IPS-18a (cell line): ENCODE data around the gene CAMSAP2.
A peak's percentile ranks its signal among the peaks of the same experiment; 100 is the strongest.

Experiments
- H3K27ac ChIP-seq: one replicate; pipeline ENCODE4 v1.5.1; 2013; ENCODE audit warnings: low read length
- H3K27me3 ChIP-seq: one replicate; pipeline ENCODE4 v1.6.1; 2013; ENCODE audit warnings: mild to moderate bottlenecking, low read length; ENCODE audit not compliant: control insufficient read depth, insufficient read depth
- H3K36me3 ChIP-seq: one replicate; pipeline ENCODE4 v1.6.1; 2013; ENCODE audit warnings: low read depth, low read length; ENCODE audit not compliant: control insufficient read depth
- H3K4me1 ChIP-seq: one replicate; pipeline ENCODE4 v1.6.1; 2013; ENCODE audit warnings: low read depth, low read length; ENCODE audit not compliant: control insufficient read depth
- H3K4me3 ChIP-seq: one replicate; pipeline ENCODE4 v1.5.1; 2013; ENCODE audit warnings: low read length
- H3K9ac ChIP-seq: one replicate; pipeline ENCODE4 v1.6.1; 2013; ENCODE audit warnings: mild to moderate bottlenecking, low read length, moderate library complexity
- H3K9me3 ChIP-seq: one replicate; pipeline ENCODE4 v1.6.1; 2013; ENCODE audit warnings: low read depth, low read length; ENCODE audit not compliant: control insufficient read depth

CAMSAP2 gene

DNA sequence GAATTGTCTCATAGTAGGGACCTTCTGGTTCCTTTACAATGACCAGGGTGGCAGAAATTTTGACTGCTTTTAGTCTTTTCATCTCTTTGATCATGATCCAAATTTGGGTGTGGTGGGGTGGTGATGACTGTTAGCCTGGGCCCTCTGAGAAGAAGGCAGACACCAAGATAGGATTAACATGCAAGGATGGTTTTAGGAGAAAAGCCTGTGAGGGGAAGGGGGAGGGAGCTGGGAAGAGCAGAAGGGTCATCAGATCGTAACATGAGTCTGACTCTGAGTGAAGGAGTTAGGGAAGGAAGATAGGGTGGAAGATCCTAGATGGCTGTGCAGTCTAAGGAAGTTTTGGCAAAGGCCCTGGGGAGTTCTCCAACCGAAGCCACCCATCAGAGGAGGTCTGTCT is 28.5 kb upstream of the CAMSAP2 start:
- H3K27ac ChIP-seq, result no peak overlapping the region
- no peak overlapping the region for H3K9ac ChIP-seq
- H3K27me3 ChIP-seq, result no peaks in the 10 kb centered on the region
- no peak overlapping the region for H3K4me3 ChIP-seq
- no peaks in the 10 kb centered on the region for H3K9me3 ChIP-seq
- no peaks in the 10 kb centered on the region for H3K4me1 ChIP-seq
- H3K36me3 ChIP-seq, result no peaks in the 10 kb centered on the region

DNA sequence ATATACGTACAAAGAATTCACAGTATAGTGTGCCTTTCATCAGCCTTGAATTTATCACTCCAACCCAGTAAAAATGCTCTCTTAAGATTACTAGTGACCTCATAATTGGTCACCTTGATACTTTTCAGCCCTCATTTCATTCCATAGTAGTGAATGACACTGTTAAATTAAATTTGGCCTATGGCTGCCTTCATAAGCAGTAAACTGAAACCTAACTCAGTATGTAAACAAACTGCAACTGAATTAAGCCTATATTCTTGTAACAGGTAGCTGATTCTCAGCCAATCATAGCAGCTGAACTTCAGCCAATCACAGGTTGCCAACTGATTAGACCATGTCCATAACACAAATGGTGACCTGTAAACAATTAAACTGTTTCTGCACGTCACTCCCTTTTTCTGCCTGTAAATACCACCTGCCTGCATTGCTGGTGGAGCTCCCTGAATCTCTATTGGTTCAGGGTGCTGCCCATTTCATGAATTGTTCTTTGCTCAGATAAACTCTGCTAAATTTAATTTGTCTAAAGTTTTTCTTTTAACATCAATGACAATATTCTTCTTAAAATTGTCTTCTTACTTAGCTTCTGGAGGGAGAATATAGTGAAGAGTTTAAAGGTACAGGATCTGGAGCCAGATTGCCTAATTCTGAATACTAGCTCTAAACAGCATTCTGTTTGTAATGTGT is 24.0 kb upstream of the CAMSAP2 start:
- Histone ChIP-seq H3K4me3 (no peak overlapping the region), H3K27me3 (no peaks in the 10 kb centered on the region), H3K9me3 (no peaks in the 10 kb centered on the region), H3K4me1 (no peaks in the 10 kb centered on the region), H3K27ac (no peak overlapping the region), H3K36me3 (no peaks in the 10 kb centered on the region), H3K9ac (no peak overlapping the region)

DNA sequence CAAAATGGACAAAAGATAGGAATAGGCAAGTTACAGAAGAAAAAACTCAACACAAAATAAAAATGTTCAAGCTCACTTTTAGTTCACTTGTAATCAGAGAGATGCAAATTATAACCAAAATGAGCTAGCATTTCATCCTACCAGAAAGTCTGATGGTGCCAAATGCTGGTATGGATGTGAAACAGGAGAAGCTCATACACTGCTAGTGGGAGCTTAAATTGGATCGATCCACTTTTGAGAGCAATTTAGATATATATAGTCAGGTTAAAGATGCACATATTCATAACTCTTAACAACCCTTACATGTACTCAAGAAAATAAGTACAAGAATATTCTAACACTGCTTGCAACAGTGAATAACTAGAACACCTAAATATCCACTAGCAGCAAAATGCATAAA is 18.5 kb upstream of the CAMSAP2 start:
- no peak overlapping the region for H3K27ac ChIP-seq
- H3K36me3 ChIP-seq, result no peaks in the 10 kb centered on the region
- no peaks in the 10 kb centered on the region for H3K9me3 ChIP-seq
- H3K4me1 ChIP-seq, result no peaks in the 10 kb centered on the region
- H3K27me3 ChIP-seq, result no peaks in the 10 kb centered on the region
- H3K9ac ChIP-seq, result no peak overlapping the region
- no peak overlapping the region for H3K4me3 ChIP-seq

DNA sequence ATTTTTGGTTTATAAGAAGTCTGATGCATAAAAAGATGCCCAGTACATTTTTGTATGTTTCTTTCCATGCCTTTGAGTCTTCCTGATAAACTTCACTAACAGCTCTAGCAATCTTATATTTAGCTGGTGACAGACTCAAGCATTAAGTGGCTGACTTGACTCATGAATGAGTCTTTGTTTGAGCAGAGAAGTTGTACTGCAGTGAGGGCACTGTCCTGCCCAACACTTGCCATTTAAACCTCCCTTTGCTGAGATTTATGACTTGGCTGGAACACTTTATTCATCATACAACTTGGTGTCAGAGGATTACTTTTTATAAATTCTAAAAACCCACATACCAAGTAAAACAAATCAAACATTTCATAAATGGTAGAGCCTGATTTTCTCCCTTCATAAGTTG is 14.6 kb upstream of the CAMSAP2 start:
- H3K9me3 ChIP-seq, result no peaks in the 10 kb centered on the region
- no peak overlapping the region for H3K27ac ChIP-seq
- no peak overlapping the region for H3K9ac ChIP-seq
- H3K4me1 ChIP-seq, result no peaks in the 10 kb centered on the region
- H3K36me3 ChIP-seq, result no peaks in the 10 kb centered on the region
- H3K4me3 ChIP-seq, result no peak overlapping the region
- H3K27me3 ChIP-seq, result no peaks in the 10 kb centered on the region

DNA sequence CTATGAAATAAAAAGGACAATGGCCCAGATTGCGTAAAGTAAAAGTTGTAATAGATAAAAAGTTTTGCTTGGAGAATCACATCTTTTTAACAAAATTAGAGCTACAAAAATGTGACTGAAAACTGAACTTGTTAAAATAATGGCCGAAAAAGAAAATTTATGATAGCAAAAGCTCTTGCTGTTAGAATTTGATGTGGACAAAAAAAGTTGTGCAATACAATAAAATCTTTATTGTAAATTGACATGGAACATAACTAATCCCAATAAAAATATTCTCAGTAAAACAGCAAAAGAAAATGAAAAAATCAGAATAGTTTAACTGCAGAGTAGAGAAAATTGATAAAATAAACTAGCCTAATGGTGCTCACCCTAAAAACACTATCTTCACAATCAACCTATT is 11.4 kb upstream of the CAMSAP2 start:
- Histone ChIP-seq H3K9me3 (no peaks in the 10 kb centered on the region), H3K27ac (no peak overlapping the region), H3K9ac (no peak overlapping the region), H3K4me1 (peaks cover 1% of the 10 kb centered on the region), H3K4me3 (no peak overlapping the region), H3K36me3 (no peaks in the 10 kb centered on the region), H3K27me3 (peaks cover 6% of the 10 kb centered on the region)

DNA sequence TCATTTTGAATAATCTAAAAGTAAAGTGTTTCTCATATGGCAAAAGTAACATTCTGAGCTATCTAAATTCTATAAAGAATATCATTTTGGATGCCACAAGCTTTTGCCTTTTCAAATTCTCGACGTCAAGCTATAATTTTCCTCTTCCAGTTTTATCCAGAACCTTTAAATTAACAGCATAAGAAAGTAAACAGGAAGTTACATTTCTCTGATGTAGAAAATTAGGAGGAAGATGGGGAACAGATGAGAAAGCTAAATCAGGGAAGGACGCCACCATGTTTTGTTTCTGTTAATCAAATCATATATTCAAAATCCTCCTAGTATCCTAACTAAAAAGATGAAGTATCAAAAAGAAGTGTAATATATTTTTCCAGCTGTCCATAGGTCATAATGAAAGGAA is 8.8 kb upstream of the CAMSAP2 start:
- H3K4me1 ChIP-seq, result peaks cover 6% of the 10 kb centered on the region
- no peaks in the 10 kb centered on the region for H3K9me3 ChIP-seq
- no peak overlapping the region for H3K4me3 ChIP-seq
- H3K27ac ChIP-seq, result no peak overlapping the region
- H3K9ac ChIP-seq, result no peak overlapping the region
- no peaks in the 10 kb centered on the region for H3K36me3 ChIP-seq
- H3K27me3 ChIP-seq, result peaks cover 6% of the 10 kb centered on the region

DNA sequence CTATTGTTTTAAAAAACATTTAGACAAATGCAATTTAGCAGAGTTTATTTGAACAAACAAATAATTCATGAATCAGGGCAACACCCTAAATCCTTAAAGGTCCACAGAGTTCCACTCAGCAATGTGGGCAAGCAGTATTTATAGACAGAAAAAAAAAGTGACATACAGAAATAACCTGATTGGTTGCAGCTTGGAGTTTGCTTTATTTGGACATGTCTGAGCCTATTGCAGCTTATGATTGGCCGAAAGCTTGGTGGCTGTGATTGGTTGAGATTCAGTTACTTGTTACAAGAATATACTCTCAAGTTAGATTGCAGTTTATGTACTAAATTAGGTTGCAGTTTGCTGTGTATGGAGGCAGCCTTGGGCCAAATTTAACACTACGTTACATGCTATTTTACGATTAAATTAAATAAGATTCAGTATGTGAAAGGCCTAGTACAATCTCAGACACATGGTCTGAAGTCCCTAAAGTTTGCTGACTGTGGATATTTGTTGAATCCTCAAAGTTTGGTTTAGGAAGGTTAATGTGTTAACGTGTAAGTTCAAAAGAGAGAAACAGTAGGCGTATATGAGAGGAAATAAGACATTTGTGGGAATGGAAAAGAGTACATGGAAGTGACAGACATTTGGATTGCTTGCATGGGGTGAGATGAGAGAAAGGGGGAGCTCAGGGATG is 6.9 kb upstream of the CAMSAP2 start:
- Histone ChIP-seq H3K36me3 (no peaks in the 10 kb centered on the region), H3K27ac (no peak overlapping the region), H3K4me3 (no peak overlapping the region), H3K9ac (no peak overlapping the region), H3K27me3 (peaks cover 6% of the 10 kb centered on the region), H3K9me3 (no peaks in the 10 kb centered on the region), H3K4me1 (peaks cover 6% of the 10 kb centered on the region)

DNA sequence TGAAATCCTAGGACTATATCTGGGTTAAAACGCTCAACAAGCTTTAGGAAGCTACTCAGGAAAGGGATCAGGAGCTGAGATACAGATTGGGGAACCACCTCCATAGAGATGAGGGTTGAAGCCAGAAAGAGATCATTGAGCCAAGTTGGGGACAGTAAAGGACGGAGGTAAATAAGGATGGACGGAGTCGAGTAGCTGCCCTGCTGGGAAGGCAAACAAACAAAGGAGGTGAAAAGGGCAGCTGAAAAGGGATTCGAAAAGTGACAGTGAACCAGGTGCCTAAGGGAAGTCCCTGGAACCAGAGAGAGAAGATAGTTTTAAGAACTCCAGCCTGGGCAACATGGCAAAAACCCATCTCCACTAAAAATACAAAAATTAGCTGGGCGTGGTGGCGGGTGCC is 6.3 kb upstream of the CAMSAP2 start:
- H3K9ac ChIP-seq, result no peak overlapping the region
- no peaks in the 10 kb centered on the region for H3K9me3 ChIP-seq

DNA sequence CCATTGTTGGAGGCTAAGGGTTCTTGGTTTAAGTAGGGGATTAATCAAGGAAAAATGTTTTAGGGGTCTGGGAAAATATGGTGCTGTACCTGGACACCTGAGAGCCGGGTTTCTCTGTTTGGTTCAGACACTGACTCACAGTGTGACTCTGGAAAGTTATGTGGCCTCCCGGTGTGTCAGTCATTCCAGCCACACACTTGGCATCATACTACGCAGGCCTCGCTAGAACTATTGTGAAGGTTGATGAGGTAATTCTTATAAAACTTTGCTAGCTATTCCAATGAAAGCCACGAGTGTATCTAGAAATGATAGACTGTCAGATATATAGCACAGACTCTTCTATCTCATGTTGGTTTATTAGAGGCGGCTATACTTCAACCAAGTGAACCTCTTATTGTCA is 4.8 kb upstream of the CAMSAP2 start:
- no peaks in the 10 kb centered on the region for H3K36me3 ChIP-seq
- peaks cover 10% of the 10 kb centered on the region for H3K4me1 ChIP-seq
- H3K27me3 ChIP-seq, result peaks cover 16% of the 10 kb centered on the region
- no peak overlapping the region for H3K9ac ChIP-seq
- H3K27ac ChIP-seq, result no peak overlapping the region
- H3K9me3 ChIP-seq, result no peaks in the 10 kb centered on the region
- no peak overlapping the region for H3K4me3 ChIP-seq

More for the DNA sequence above, 6.3 kb upstream of the CAMSAP2 start:
- peaks cover 6% of the 10 kb centered on the region for H3K4me1 ChIP-seq
- H3K27ac ChIP-seq, result no peak overlapping the region
- no peaks in the 10 kb centered on the region for H3K36me3 ChIP-seq
- peaks cover 8% of the 10 kb centered on the region for H3K27me3 ChIP-seq
- no peak overlapping the region for H3K4me3 ChIP-seq

DNA sequence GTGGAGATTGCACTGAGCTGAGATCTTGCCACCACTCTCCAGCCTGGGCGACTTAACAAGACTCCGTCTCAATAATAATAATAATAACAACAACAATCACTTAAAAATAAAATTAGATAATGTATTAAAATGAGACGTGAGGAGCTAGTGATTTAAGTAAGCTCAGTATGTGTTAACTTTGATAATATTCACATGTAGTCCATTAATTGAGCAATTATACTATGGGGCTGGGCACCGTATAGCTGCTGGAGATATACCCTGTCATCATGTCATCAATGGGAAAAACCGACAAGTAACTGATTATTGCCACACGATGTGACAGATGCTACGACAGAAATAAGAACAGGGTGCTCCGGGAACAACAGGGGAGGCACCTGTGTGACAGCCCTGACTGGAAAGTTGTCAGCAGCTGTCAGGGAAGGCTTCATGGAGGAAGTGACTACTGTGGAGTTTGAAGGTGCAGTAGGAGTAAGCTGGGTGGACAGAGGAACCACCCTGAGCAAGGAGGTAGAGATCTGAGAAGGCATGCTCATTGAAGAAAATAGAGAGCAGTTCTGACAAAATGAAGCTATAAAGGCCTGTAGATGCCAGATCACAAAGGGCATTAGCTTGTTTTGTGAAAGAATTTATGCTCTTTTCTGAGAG is 924 bp upstream of the CAMSAP2 start:
- Histone ChIP-seq H3K4me1 (peaks cover 19% of the 10 kb centered on the region), H3K4me3 (peak overlapping the region; percentile 55), H3K27me3 (peaks cover 10% of the 10 kb centered on the region), H3K9me3 (no peaks in the 10 kb centered on the region), H3K36me3 (no peaks in the 10 kb centered on the region), H3K9ac (peak overlapping the region; percentile 14), H3K27ac (no peak overlapping the region)

DNA sequence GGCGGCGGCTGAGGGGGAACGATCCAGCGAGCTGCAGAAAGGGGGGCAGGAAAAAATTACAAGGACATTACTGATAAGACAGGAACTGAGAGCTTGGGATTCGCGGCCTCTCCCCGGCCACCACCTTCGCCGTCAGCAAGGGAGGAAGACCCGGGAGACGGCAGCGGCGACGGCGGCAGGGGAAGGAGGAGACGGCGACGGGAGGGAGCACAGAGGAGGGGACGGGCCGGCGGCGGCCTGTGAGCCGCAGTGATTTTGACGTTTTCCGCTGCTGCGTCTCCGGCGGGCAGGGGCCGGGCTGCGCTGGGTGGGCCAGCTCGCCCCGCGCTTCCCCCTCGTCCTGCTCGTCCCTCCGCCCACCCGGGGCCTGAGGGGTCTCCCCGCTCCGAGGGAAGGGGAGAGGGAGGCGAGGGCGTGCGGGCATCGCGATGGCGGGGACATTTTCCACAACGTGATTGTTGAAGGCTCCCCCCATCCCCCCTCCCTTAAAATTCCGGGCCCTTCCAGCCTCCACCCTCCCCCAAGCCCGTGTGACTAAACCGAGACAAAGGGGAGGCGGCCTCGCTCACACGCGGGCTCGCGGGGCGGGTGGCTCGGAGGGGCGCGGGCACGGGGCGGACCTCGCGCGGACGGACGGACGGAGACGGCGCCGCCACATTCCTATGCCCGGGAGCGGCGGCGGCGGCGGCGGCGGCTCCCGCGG is 407 bp downstream of the CAMSAP2 start:
- Histone ChIP-seq H3K4me1 (peaks cover 19% of the 10 kb centered on the region), H3K27me3 (peaks cover 10% of the 10 kb centered on the region), H3K9me3 (no peaks in the 10 kb centered on the region), H3K4me3 (peak overlapping the region; percentile 85), H3K9ac (peak overlapping the region; percentile 78), H3K27ac (peak overlapping the region; percentile 44), H3K36me3 (no peaks in the 10 kb centered on the region)
